Psoas muscle (tissue), 8 donors: Measurements from ENCODE around the gene PHAF1. TPM values are rescaled to one million over a fixed set of nuclear protein-coding genes. Genes with fewer than 3 reads are reported as not detected.
"Not testable (repeated sequence)": the region's sequence is repeated elsewhere in the genome, so short reads cannot be mapped to it uniquely, and the experiment has no call there.

ENCODE experiments used
- ATAC-seq, 4 donors: fragments of 200-7000 bp; cut with Tn5 transposase; one replicate each; pipeline ENCODE4 v1.9.1; 2020; ENCODE audit warnings: moderate library complexity in 3 of 4, mild to moderate bottlenecking in 2 of 4
- DNase-seq, 2 donors: peaks; one replicate each; pipeline ENCODE4 v3.0.0-alpha.2; 2020
- H3K27ac ChIP-seq: fragments of 200-600 bp; one replicate; pipeline ENCODE4 v1.8.0; 2022
- H3K27me3 ChIP-seq, 3 donors: fragments of 200-600 bp in 1 of 3; one replicate each; pipeline versions ENCODE4 v1.6.1 to v1.8.0; 2013 to 2022; ENCODE audit warnings: low read length in 2 of 3, mild to moderate bottlenecking in 2 of 3, moderate library complexity in 1 of 3; ENCODE audit not compliant: insufficient read depth in 3 of 3
- H3K36me3 ChIP-seq, 2 donors: fragments of 200-600 bp in 1 of 2; one replicate each; pipeline versions ENCODE4 v1.6.1 to v1.8.0; 2013 to 2022; ENCODE audit warnings: low read depth in 1 of 2, mild to moderate bottlenecking in 1 of 2, moderate library complexity in 1 of 2; ENCODE audit not compliant: insufficient read depth in 1 of 2
- H3K4me1 ChIP-seq: fragments of 200-600 bp; one replicate; pipeline ENCODE4 v1.8.0; 2022
- H3K4me3 ChIP-seq: fragments of 200-600 bp; one replicate; pipeline ENCODE4 v1.8.0; 2022; ENCODE audit warnings: mild to moderate bottlenecking
- H3K9me3 ChIP-seq: fragments of 200-600 bp; one replicate; pipeline ENCODE4 v1.8.0; 2022
- CTCF ChIP-seq: fragments of 200-600 bp; IDR thresholded peaks from one replicate; pipeline ENCODE4 v1.8.0; 2022; ENCODE audit warnings: antibody characterized with exemption
- WGBS, 3 donors: extraction: QIAGEN DNeasy Blood & Tissue Kit; methylation state at CpG; one replicate each; pipeline versions ENCODE4 v1.1.6 to v1.1.7; 2013; 5-methylcytosine and 5-hydroxymethylcytosine counted together
- intact Hi-C, 2 donors: fragments of 100-400 bp; cut with DNase I; formaldehyde crosslinking; loops; one replicate each; pipeline versions ENCODE4 v1.11.0 to v1.14.2; 2022
- polyA plus RNA-seq, 3 donors: library from polyadenylated mRNA; stranded (reverse); fragments of 200-250 nt; gene quantifications; one replicate each; pipeline ENCODE4 v1.2.3, GENCODE V29; 2013
- total RNA-seq, 4 donors: library from RNA; stranded (reverse); fragmentation: NEBNext Ultra II Directional in 2 of 4; extraction: Animal tissue kit (Norgen Biotek cat#: 25700) in 2 of 4; gene quantifications; one replicate each; pipeline versions ENCODE4 v1.2.1 to v1.2.4, GENCODE V29; 2021 to 2023
- donor health status: healthy with polysubstance abuse.
- donor health status: DM: no; HTN: no; CAD: no; lungs with moderate emphysema.
- donor health status: Bipolar disorder and iron deficiency.
- donor health status: healthy.
- donor health status: DM: yes; HTN: yes; CAD: no.
- donor health status: DM: no; HTN: no; CAD: no.
- donor health status: DM: no; HTN: no; CAD: no.
- donor health status: DM: yes; HTN: yes; CAD: no.

PHAF1 gene
- total and polyA plus RNA-seq, 7 donors = 12.2 to 60.4 (median 15.4) TPM

GRCh38 chr16:67116388-67117311, 6.9 kb downstream of the PHAF1 start:
- Histone ChIP-seq H3K36me3 (peaks cover 0 to 34% of the 10 kb centered on the region in 2 donors), H3K27me3 (no peaks in the 10 kb centered on the region), H3K4me1 (peaks cover 21% of the 10 kb centered on the region), H3K4me3 (no peak overlapping the region), H3K9me3 (no peaks in the 10 kb centered on the region), H3K27ac (peak overlapping the region; percentile 67)
- intact Hi-C loops = loop anchor here in 1 of 2 donors (5.0 kb wide), 1 partner anchor 41 kb away; the partner anchor contains the start of genes FBXL8 and TRADD
- ATAC-seq (peak in 3 of 4 donors; percentile 35 to 55 (median 39)), DNase-seq (no peak)
- 59 to 82% (median 70%) methylated on average over 13 of the region's 13 CpGs for WGBS, 3 donors
- TF ChIP-seq CTCF = no peak

- ATAC-seq (no peak), DNase-seq (no peak)
- Histone ChIP-seq H3K36me3 (peaks cover 0 to 42% of the 10 kb centered on the region in 2 donors), H3K27me3 (no peaks in the 10 kb centered on the region), H3K27ac (no peak overlapping the region), H3K4me3 (no peak overlapping the region), H3K9me3 (no peaks in the 10 kb centered on the region), H3K4me1 (peaks cover 17% of the 10 kb centered on the region)
- 93 to 100% (median 98%) methylated on average over 4 to 9 of the region's 9 CpGs for WGBS, 3 donors
- intact Hi-C loops = loop anchor here in 1 of 2 donors (5.0 kb wide), 1 partner anchor 40 kb away; the partner anchor contains the start of genes FBXL8 and TRADD
- TF ChIP-seq CTCF = no peak
Observed at GRCh38 chr16:67117716-67118115, 8.0 kb downstream of the PHAF1 start.

GRCh38 chr16:67120025-67120424, 10.3 kb downstream of the PHAF1 start:
- DNase-seq = no peak
- H3K4me1 ChIP-seq = peaks cover 27% of the 10 kb centered on the region
- TF ChIP-seq CTCF = no peak
- H3K4me3 ChIP-seq = no peak overlapping the region
- no peaks in the 10 kb centered on the region for H3K27me3 ChIP-seq
- peaks cover 0 to 59% of the 10 kb centered on the region in 2 donors for H3K36me3 ChIP-seq
- no peak for ATAC-seq
- intact Hi-C loops = no loop called here
- WGBS, 3 donors = 83 to 89% (median 84%) methylated on average over 5 of the region's 5 CpGs
- no peak overlapping the region for H3K27ac ChIP-seq
- no peaks in the 10 kb centered on the region for H3K9me3 ChIP-seq

GRCh38 chr16:67122799-67123198, 13.1 kb downstream of the PHAF1 start:
- intact Hi-C loops, H3K27ac ChIP-seq, H3K27me3 ChIP-seq, H3K9me3 ChIP-seq, DNase-seq, H3K4me3 ChIP-seq: not testable (repeated sequence)
- peaks cover 32% of the 10 kb centered on the region for H3K4me1 ChIP-seq
- WGBS, 3 donors = 38 to 76% (median 43%) methylated on average over 5 of the region's 5 CpGs
- peaks cover 4 to 57% of the 10 kb centered on the region in 2 donors for H3K36me3 ChIP-seq
- ATAC-seq = peak in 1 of 4 donors; percentile 37

GRCh38 chr16:67128417-67128816, 18.7 kb downstream of the PHAF1 start:
- no peak for TF ChIP-seq CTCF
- no peak for DNase-seq
- H3K4me1 ChIP-seq = peaks cover 45% of the 10 kb centered on the region
- peaks cover 21 to 53% of the 10 kb centered on the region in 2 donors for H3K36me3 ChIP-seq
- intact Hi-C loops = no loop called here
- H3K4me3 ChIP-seq = no peak overlapping the region
- H3K27ac ChIP-seq = peak overlapping the region; percentile 53
- ATAC-seq = peak; percentile 36 to 61 (median 56)
- H3K9me3 ChIP-seq = no peaks in the 10 kb centered on the region
- no peaks in the 10 kb centered on the region for H3K27me3 ChIP-seq
